Astrocyte (in vitro differentiated cells and primary cell): ENCODE measurements around the gene MBNL2. TPM values are rescaled to one million over a fixed set of nuclear protein-coding genes. Genes with fewer than 3 reads are reported as not detected.

Experiments
- DNase-seq: peaks from one replicate; pipeline ENCODE4 v3.0.0-alpha.2; 2010; ENCODE audit warnings: low read depth
- FAIRE-seq: peaks from 2 replicates; lab custom pipeline; 2011; peaks lifted over from hg19 to GRCh38; lab: Jason Lieb, UNC
- H2AFZ ChIP-seq: 2 replicates; pipeline ENCODE4 v1.6.0; 2012; ENCODE audit warnings: low read depth, low read length, inconsistent platforms
- H3K27ac ChIP-seq: 2 replicates; pipeline ENCODE4 v1.5.1; 2011; ENCODE audit warnings: low read depth, low read length, inconsistent platforms
- H3K27me3 ChIP-seq: 2 replicates; pipeline ENCODE4 v1.6.0; 2011; ENCODE audit warnings: low read length, inconsistent platforms; ENCODE audit not compliant: insufficient read depth
- H3K36me3 ChIP-seq: 2 replicates; pipeline ENCODE4 v1.5.1; 2011; ENCODE audit warnings: low read length, inconsistent platforms; ENCODE audit not compliant: insufficient read depth
- H3K4me1 ChIP-seq: 2 replicates; pipeline ENCODE4 v1.5.1; 2011; ENCODE audit warnings: low read length, inconsistent platforms; ENCODE audit not compliant: insufficient read depth
- H3K4me2 ChIP-seq: 2 replicates; pipeline ENCODE4 v1.6.0; 2012; ENCODE audit warnings: low read length, inconsistent platforms
- H3K4me3 ChIP-seq: 2 replicates; pipeline ENCODE4 v1.5.1; 2011; ENCODE audit warnings: low read depth, mild to moderate bottlenecking, low read length, inconsistent platforms; ENCODE audit not compliant: insufficient read depth
- H3K79me2 ChIP-seq: 2 replicates; pipeline ENCODE4 v1.6.0; 2012; ENCODE audit warnings: mild to moderate bottlenecking, low read length, inconsistent platforms; ENCODE audit not compliant: insufficient read depth
- H3K9ac ChIP-seq: 2 replicates; pipeline ENCODE4 v1.6.0; 2012; ENCODE audit warnings: mild to moderate bottlenecking, low read length, inconsistent platforms
- H3K9me3 ChIP-seq: 2 replicates; pipeline ENCODE4 v1.5.1; 2012; ENCODE audit warnings: low read depth, mild to moderate bottlenecking, low read length, inconsistent platforms; ENCODE audit not compliant: insufficient read depth
- H4K20me1 ChIP-seq: 2 replicates; pipeline ENCODE4 v1.6.0; 2012; ENCODE audit warnings: low read length, inconsistent platforms; ENCODE audit not compliant: insufficient read depth
- H3K27ac Mint-ChIP-seq: one replicate; pipeline ENCODE4 v1.8.0; 2021; ENCODE audit warnings: mild to moderate bottlenecking, mixed read lengths; ENCODE audit not compliant: unreplicated experiment
- H3K27me3 Mint-ChIP-seq: one replicate; pipeline ENCODE4 v1.8.0; 2021; ENCODE audit warnings: low read depth, mixed read lengths; ENCODE audit not compliant: unreplicated experiment
- H3K36me3 Mint-ChIP-seq: one replicate; pipeline ENCODE4 v1.8.0; 2021; ENCODE audit warnings: low read depth, mixed read lengths; ENCODE audit not compliant: unreplicated experiment
- H3K4me1 Mint-ChIP-seq: one replicate; pipeline ENCODE4 v1.8.0; 2021; ENCODE audit warnings: low read depth, mixed read lengths; ENCODE audit not compliant: unreplicated experiment
- H3K4me3 Mint-ChIP-seq: one replicate; pipeline ENCODE4 v1.8.0; 2021; ENCODE audit warnings: mild to moderate bottlenecking, moderate library complexity, mixed read lengths; ENCODE audit not compliant: unreplicated experiment
- H3K9me3 Mint-ChIP-seq: one replicate; pipeline ENCODE4 v1.8.0; 2021; ENCODE audit warnings: mild to moderate bottlenecking, mixed read lengths; ENCODE audit not compliant: unreplicated experiment
- EZH2 ChIP-seq: IDR thresholded peaks from 2 replicates; pipeline ENCODE4 v1.6.1; 2012; ENCODE audit warnings: mild to moderate bottlenecking, low read length, inconsistent platforms; ENCODE audit not compliant: insufficient read depth
- total RNA-seq: library from RNA; stranded (reverse); gene quantifications from 2 replicates; pipeline ENCODE4 v1.2.1, GENCODE V29; 2021
- TF ChIP-seq, protein P1 (sequence below): IDR thresholded peaks from 2 replicates; pipeline ENCODE4 v1.5.1; 2011; ENCODE audit warnings: low read depth, mild to moderate bottlenecking, inconsistent platforms, low read length, moderate library complexity; ENCODE audit not compliant: insufficient read depth

The MBNL2 gene
- total RNA-seq, 1 donor from 2014 or later = 66.5 TPM

GRCh38 chr13:97380696-97381095 is 158.6 kb downstream of the MBNL2 start:
- Mint-ChIP-seq H3K27ac (no peak overlapping the region), H3K36me3 (peaks cover 18% of the 10 kb centered on the region), H3K9me3 (no peaks in the 10 kb centered on the region), H3K4me3 (no peak overlapping the region), H3K27me3 (no peaks in the 10 kb centered on the region), H3K4me1 (peaks cover 4% of the 10 kb centered on the region)
- FAIRE-seq = no peak
- no peaks in the 10 kb centered on the region for H3K79me2 ChIP-seq
- no peak overlapping the region for H3K4me2 ChIP-seq
- H4K20me1 ChIP-seq = no peaks in the 10 kb centered on the region
- H3K4me1 ChIP-seq = no peaks in the 10 kb centered on the region
- DNase-seq = no peak
- peaks cover 13% of the 10 kb centered on the region for H3K36me3 ChIP-seq
- H2AFZ ChIP-seq = no peak overlapping the region
- H3K27ac ChIP-seq = no peak overlapping the region
- H3K9ac ChIP-seq = no peak overlapping the region
- no peak overlapping the region for H3K4me3 ChIP-seq
- no peaks in the 10 kb centered on the region for H3K27me3 ChIP-seq
- no peaks in the 10 kb centered on the region for H3K9me3 ChIP-seq
- TF ChIP-seq EZH2 = no peak
- TF ChIP-seq, protein P1, sequence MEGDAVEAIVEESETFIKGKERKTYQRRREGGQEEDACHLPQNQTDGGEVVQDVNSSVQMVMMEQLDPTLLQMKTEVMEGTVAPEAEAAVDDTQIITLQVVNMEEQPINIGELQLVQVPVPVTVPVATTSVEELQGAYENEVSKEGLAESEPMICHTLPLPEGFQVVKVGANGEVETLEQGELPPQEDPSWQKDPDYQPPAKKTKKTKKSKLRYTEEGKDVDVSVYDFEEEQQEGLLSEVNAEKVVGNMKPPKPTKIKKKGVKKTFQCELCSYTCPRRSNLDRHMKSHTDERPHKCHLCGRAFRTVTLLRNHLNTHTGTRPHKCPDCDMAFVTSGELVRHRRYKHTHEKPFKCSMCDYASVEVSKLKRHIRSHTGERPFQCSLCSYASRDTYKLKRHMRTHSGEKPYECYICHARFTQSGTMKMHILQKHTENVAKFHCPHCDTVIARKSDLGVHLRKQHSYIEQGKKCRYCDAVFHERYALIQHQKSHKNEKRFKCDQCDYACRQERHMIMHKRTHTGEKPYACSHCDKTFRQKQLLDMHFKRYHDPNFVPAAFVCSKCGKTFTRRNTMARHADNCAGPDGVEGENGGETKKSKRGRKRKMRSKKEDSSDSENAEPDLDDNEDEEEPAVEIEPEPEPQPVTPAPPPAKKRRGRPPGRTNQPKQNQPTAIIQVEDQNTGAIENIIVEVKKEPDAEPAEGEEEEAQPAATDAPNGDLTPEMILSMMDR = no peak

- Mint-ChIP-seq H3K27me3 (no peaks in the 10 kb centered on the region), H3K27ac (no peak overlapping the region), H3K36me3 (peaks cover 16% of the 10 kb centered on the region), H3K9me3 (no peaks in the 10 kb centered on the region), H3K4me1 (peaks cover 8% of the 10 kb centered on the region), H3K4me3 (no peak overlapping the region)
- H3K4me2 ChIP-seq = no peak overlapping the region
- no peaks in the 10 kb centered on the region for H3K79me2 ChIP-seq
- no peak for DNase-seq
- H3K9me3 ChIP-seq = no peaks in the 10 kb centered on the region
- no peaks in the 10 kb centered on the region for H3K4me1 ChIP-seq
- H2AFZ ChIP-seq = no peak overlapping the region
- no peaks in the 10 kb centered on the region for H3K27me3 ChIP-seq
- no peak overlapping the region for H3K9ac ChIP-seq
- H3K4me3 ChIP-seq = no peak overlapping the region
- H4K20me1 ChIP-seq = no peaks in the 10 kb centered on the region
- H3K36me3 ChIP-seq = peaks cover 13% of the 10 kb centered on the region
- TF ChIP-seq, protein P1 = no peak
- TF ChIP-seq EZH2 = no peak
- H3K27ac ChIP-seq = no peak overlapping the region
- FAIRE-seq = no peak
Observed at GRCh38 chr13:97381189-97381588, 159.1 kb downstream of the MBNL2 start.

- Histone ChIP-seq H3K4me2 (no peak overlapping the region), H4K20me1 (peaks cover under 1% of the 10 kb centered on the region), H3K4me3 (no peak overlapping the region), H3K27ac (no peak overlapping the region), H3K9ac (no peak overlapping the region), H3K27me3 (no peaks in the 10 kb centered on the region), H3K4me1 (no peaks in the 10 kb centered on the region), H2AFZ (no peak overlapping the region), H3K9me3 (no peaks in the 10 kb centered on the region), H3K79me2 (no peaks in the 10 kb centered on the region), H3K36me3 (peaks cover 13% of the 10 kb centered on the region)
- Mint-ChIP-seq H3K27ac (no peak overlapping the region), H3K9me3 (no peaks in the 10 kb centered on the region), H3K36me3 (peaks cover 20% of the 10 kb centered on the region), H3K4me3 (no peak overlapping the region), H3K4me1 (peaks cover 11% of the 10 kb centered on the region), H3K27me3 (no peaks in the 10 kb centered on the region)
- FAIRE-seq (no peak), DNase-seq (no peak)
- no peak for TF ChIP-seq EZH2
- TF ChIP-seq, protein P1 = no peak
Observed at GRCh38 chr13:97382276-97382675, 160.1 kb downstream of the MBNL2 start.
